NCI-H526 (cell line): ENCODE results near the gene ELL3.
A peak's percentile ranks its signal among the peaks of the same experiment; 100 is the strongest.
"Not testable (repeated sequence)": the region's sequence is repeated elsewhere in the genome, so short reads cannot be mapped to it uniquely, and the experiment has no call there.

Source experiments
- DNase-seq, 2 experiments: peaks; one replicate each; lab custom pipeline; 2025; lab: John Stamatoyannopoulos, UW

ELL3 gene, protein sequence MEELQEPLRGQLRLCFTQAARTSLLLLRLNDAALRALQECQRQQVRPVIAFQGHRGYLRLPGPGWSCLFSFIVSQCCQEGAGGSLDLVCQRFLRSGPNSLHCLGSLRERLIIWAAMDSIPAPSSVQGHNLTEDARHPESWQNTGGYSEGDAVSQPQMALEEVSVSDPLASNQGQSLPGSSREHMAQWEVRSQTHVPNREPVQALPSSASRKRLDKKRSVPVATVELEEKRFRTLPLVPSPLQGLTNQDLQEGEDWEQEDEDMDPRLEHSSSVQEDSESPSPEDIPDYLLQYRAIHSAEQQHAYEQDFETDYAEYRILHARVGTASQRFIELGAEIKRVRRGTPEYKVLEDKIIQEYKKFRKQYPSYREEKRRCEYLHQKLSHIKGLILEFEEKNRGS

GRCh38 chr15:43776718-43777266 lies at the start of gene ELL3:
Gene ELL3, minus strand, starts transcription at chr15:43776966. Its CDS starts 65 bp downstream, at chr15:43776901.
- DNase-seq = peak; percentile 83 to 92

- no peak for DNase-seq
Observed at GRCh38 chr15:43826029-43826507, 49.3 kb upstream of the ELL3 start.

GRCh38 chr15:43825305-43825704 lies 48.5 kb upstream of the ELL3 start:
- not testable (repeated sequence) for DNase-seq

GRCh38 chr15:43824302-43825246 lies 47.8 kb upstream of the ELL3 start, which contains the start of gene MFAP1:
Gene MFAP1, minus strand, starts transcription at chr15:43824690. Its CDS starts 121 bp downstream, at chr15:43824569.
- DNase-seq = peak; percentile 95 to 98

DNA sequence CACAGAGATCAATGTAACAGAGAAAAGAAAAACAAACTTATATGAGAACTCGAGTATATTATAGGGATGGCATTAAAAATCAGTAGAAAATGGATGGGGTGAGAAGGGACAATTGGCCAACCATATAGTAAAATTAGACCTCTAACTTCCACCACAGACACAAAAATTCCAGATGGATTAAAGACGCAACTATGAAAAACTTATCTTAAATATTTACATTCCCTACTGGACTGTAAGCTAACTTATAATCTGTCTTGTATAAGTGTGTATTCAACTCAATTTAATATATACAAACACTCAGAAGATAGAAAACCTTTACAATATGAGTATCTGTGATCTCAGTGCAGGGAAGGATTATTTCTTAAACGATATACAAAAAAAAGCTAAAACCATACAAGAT lies 44.7 kb upstream of the ELL3 start:
- DNase-seq = no peak

DNA sequence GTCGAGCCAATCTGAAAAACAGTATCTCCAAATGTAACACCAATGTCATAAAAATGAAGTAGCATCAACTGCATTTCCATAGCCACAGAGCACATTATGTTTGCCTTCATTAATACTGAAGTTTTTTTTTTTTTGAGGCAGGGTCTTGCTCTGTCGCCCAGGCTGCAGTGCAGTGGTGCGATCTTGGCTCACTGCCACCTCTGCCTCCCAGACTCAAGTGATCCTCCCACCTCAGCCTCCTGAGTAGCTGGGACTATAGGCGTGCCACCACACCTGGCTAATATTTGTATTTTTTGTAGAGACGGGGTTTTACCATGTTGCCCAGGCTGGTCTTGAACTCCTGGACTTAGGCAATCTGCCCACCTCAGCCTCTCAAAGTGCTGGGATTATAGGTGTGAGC lies 38.3 kb upstream of the ELL3 start:
- DNase-seq = not testable (repeated sequence)

DNA sequence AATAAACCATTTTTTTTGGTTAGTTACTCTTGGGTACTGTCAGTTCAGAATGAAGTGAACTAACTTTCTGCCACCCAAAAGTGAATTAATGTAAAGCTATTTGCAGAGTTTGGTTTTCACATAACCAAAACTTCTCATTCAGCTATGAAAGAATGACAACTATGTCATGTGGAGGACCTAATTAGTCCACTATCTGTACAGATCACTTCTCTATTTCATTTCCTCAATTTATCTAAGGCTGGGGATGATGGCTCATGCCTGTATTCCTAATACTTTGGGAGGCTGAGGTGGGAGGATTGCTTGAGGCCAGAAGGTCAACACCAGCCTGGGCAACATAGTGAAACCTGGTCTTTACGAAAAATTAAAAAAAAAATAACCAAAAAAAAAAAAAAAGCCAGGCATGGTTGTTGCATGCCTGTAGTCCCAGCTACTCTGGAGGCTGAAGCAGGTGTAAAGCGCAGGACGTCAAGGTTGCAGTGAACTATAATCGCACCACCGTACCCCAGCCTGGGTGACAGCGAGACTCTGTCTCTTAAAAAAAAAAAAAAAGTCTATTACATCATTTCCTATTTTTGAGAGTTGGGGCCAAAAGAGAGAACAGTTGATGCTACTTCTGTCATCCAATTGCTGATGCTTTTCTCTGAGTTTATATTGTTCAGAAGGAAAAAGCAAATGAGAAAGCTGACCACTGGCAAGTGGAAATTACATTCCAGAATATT lies 32.4 kb upstream of the ELL3 start:
- DNase-seq = no peak

DNA sequence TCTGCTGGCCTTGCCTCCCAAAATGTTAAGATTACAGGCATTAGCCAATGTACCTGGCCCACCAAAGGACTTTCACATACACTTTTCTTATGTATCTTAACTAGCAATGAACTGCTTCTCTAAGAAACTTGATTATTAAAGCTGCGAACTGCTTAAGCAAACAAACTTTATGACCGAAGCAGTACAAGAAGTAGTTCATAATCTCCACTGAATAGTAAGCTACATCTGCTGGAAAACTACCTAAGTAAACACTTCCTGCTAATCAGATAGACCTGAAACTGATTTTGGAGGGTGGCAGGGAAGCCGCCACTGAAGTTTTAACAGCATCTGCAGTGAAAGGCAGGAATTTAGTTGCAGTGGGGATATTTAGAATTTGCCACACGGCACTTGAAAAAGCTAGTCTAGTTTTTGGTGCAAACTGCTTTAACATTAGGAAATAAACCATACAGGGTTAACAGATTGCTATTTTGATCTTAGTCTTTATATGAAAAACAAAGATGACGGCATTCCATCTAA lies 31.7 kb upstream of the ELL3 start:
- no peak for DNase-seq

DNA sequence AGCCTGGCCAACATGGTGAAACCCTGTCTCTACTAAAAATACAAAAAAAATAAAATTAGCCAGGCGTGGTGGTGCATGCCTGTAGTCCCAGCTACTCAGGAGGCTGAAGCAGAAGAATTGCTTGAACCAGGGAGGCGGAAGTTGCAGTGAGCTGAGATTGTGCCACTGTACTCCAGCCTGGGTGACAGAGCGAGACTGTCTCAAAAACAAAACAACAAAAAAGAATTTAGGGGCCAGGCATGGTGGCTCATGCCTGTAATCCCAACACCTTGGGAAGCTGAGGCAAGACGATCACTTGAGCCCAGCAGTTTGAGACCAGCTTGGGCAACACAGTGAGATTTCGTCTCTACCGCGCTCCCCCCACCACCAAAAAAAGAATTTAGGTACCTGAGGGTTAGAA lies 25.9 kb upstream of the ELL3 start:
- not testable (repeated sequence) for DNase-seq

DNA sequence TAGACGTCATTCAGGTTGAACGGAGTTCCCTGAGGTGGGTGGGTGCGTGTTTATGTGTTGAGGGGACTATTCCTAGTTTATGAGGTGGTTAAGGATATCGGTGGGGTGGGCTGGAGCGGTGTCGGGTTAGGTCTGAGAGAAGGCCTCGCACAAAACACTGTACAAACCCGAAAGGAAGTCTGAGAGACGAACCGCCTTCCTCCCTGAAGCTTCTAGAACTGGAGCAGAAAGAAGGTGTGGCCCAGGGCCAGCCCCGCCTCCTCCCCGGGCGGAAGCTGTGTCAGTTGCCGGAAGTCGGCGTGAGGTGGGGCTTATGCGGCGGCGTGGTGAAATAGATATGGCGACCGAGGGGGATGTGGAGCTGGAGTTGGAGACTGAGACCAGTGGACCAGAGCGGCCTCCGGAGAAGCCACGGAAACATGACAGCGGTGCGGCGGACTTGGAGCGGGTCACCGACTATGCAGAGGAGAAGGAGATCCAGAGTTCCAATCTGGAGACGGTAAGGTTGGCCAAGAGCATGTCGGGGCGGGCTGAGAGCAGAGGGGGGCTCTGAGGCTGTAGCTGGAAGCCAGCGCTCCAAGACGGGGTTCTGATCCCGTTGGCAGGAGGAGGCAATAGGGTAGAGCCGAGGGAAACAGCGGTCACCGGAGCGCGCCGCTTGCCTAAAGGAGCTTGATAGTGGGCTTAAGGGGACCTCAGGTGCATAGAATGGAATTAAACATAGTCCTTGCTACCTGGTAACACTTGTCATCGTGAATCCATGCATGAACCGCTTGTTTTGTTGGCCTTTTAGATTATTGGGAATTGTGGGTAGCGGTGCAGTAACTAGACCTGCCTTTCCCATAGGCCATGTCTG lies 23.7 kb upstream of the ELL3 start, which contains the start of gene HYPK:
Gene HYPK, plus strand, starts transcription at position 314 of the 856 bp plus-strand sequence. Its CDS starts 24 bp downstream, at position 338.
- DNase-seq = peak; percentile 80 to 92

GRCh38 chr15:43799945-43800285 lies 23.1 kb upstream of the ELL3 start, which contains the start of gene SERINC4:
Gene SERINC4, minus strand, starts transcription at chr15:43800220. Its CDS starts 234 bp downstream, at chr15:43799986.
- DNase-seq = no peak

DNA sequence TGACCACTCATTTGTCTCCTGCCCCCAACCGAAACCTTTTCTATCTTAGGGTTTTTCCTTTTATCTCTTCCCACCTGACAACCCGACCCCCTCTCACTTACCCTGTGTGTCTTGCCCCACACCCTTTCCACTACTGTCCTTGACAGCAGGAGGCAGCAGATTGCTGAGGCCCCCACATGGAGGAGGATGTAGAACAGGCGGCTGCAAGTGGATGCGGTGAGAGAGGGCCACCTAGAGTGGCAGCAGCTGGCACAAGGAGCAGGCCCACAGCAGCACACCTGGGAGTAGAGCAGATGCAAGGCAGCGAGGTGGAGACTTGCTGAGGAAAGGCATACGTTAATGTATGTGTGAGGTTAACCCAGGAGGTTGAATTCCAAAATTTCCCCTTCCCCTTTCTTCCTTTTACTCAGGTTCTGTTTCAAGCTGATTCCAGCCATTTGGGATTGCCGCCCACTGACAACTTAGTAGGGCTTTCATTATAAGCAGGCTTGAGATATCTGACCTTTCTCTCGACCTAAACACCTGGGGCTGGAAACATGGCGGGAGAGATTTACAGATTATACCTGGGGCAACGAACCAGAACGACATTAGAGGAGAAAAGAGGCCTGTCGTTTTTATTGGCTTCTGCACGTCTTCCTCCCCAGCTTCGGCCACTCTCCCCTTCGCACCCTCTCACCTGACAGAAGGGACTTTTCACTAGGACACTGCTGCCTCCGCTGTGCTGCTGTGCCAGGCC lies 22.6 kb upstream of the ELL3 start:
- peak; percentile 21 to 50 for DNase-seq

DNA sequence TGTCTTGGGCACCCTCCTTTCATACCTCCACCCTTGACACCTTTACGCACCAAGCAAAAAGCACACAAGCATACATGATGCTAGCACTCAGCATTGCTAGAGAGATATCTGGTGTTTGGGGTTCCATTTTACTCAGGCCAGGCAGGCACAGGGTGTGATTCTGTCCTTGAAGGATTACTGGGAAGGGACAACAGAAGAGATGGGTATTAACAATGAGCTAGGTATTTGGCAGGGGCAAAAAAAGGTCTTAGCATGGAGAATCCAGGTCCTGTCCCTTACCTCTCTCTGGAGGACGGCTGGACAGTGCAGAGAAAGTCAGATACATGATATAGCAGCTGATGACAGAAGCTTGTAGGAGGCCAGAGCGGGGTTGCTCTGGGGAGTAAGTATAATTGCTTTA lies 19.8 kb upstream of the ELL3 start:
- DNase-seq = no peak

- no peak for DNase-seq
Observed at GRCh38 chr15:43795997-43796396, 19.2 kb upstream of the ELL3 start.

- DNase-seq = no peak
Observed at GRCh38 chr15:43795197-43795596, 18.4 kb upstream of the ELL3 start.

DNA sequence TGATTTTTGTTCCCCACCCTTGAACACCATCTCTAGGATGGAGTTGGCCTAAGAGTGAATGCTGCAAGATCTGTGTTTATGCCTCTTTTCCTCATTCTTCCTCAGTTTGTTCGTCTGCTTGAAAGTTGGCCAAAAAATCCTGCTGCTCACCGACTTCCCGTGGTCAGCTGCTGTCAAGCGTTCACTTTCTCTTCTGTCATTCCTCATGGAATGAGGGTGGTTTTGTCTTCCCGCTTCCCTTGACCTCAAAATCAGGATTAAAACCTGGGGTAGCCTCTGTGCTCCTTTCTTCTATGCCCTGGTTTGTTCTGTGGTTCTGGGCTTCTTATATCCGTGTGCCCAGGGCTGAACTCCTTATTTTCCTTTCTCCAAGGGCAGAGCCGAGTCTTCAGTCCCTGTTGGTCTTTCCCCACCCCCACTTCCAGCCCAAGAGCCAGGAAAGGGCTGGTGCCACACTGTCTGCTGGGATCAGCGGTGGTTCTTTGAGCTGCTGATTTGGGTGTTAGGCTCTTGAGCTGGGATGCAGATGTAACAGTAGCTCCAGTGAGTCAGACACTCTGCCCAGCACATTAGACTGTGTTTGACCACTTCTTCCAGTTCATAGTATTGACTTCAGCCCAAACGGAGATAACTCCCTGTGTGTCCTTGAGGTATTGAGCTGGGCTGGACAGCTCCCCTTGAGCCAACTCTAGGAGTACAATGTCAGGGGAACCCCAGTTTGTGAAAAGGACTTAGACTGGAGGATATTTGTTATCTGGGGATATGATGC lies 17.7 kb upstream of the ELL3 start:
- no peak for DNase-seq

DNA sequence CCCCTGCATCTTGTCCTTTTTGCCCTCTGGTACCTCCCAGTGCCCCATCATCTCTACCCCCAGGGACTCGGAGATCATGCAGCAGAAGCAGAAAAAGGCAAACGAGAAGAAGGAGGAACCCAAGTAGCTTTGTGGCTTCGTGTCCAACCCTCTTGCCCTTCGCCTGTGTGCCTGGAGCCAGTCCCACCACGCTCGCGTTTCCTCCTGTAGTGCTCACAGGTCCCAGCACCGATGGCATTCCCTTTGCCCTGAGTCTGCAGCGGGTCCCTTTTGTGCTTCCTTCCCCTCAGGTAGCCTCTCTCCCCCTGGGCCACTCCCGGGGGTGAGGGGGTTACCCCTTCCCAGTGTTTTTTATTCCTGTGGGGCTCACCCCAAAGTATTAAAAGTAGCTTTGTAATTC lies 16.9 kb upstream of the ELL3 start:
- DNase-seq = no peak

DNA sequence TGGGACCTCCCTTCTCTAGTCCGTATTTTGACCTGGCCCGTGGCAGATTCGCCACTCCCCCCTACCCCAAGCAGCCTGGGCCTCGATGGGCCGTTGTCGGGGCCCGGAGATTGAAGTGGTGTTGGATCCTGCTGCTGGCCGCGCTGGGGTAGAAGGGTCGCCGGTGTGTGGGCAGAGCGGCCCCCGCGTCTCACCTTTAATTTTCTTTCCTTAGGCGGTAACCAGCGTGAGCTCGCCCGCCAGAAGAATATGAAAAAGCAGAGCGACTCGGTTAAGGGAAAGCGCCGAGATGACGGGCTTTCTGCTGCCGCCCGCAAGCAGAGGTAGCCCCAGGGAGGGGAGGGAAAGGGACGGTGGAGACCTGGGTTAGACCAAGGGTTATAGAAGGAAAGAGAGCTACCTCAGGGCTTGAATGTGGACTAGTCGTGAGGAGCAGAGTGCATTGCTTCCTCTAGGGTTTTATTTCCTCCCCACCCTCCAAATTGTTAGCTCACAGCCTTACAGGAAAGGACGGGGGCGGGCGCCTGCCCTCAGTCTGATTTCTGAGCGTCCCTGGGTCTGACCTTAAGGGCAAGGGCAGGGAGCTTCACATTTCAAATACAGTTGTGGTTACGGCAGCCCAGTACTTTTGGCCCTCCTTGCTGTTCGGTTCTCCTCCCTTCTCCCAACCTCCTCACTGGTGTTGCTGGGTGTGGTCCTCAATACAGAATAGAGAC lies 16.2 kb upstream of the ELL3 start:
- peak in 1 of 2 experiments; percentile 22 for DNase-seq
